Measurements from ENCODE around the gene MT1A. TPM values are rescaled to one million over a fixed set of nuclear protein-coding genes. Genes with fewer than 3 reads are reported as not detected.

MT1A gene
- total and polyA plus RNA-seq, 2 of the 8 experiments (the other 6 are each of a cell fraction or from before 2014, with no cell fraction given) = not detected

DNA sequence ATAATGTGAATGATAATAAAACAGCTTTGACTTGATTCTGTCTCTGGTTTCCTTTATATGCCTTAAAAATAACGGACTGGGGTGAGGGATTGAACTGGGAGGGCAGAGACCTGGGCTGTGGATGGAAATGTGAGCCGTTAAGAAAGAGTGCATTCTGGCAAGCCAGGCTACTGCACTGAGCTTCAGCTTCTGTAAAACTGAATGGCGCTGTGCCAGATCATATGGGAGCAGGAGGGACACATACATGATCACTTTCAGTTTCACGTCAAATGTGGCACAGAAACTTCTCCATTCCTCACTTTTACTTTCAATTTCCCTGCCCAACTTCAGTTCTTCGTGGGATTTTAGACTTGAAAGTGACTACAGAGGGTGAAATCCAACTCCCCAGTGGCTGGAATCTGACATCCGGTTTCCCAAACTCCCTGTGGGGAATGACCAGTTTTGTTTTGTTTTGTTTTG, 29.0 kb upstream of the MT1A start:
- TF ChIP-seq RNF2 (IDR thresholded peaks at IDR 0.05; ENCODE audit: borderline replicate concordance, low read depth, low read length, missing control alignments, poor library complexity, severe bottlenecking) = peak; percentile 36
- TF ChIP-seq RXRA (IDR thresholded peaks at IDR 0.05; ENCODE audit: insufficient read depth, low read depth, low read length) = no peak
- 0 out of 2 replicates have a peak, but pooled peaks have one; percentile 42 for TF ChIP-seq CBX8 (IDR thresholded peaks at IDR 0.05; ENCODE audit: borderline replicate concordance, low read depth, low read length)
- peak; percentile 14; the same call in 1 of the 2 replicates for TF ChIP-seq SUZ12 (IDR thresholded peaks at IDR 0.05; ENCODE audit: low read length)
- TF ChIP-seq EZH2 (IDR thresholded peaks at IDR 0.05; ENCODE audit: low read depth, low read length, severe bottlenecking) = peak; percentile 37
- TF ChIP-seq CBX5 (IDR thresholded peaks at IDR 0.05; ENCODE audit: low read depth, low read length) = no peak
- H4K91ac ChIP-seq (replicated peaks; ENCODE audit: insufficient read length, low read length) = no peak overlapping the region
- POLR2A ChIA-PET (ENCODE audit: partially characterized antibody) = interaction anchor here (1.2 to 8.0 kb wide), 3 partner anchors 12 to 59 kb away, joined by 3 to 66 read pairs (median 4); partner anchors contain the start of gene MT1E
- DNase-seq (ENCODE audit: low read depth in 1 of 2, low spot score in 2 of 2) (no peak), FAIRE-seq (no peak)
- H3K36me3 ChIP-seq (ENCODE audit: control insufficient read depth in 2 of 4, insufficient read depth in 4 of 4, low read length in 3 of 4) = no peaks in the 10 kb centered on the region
- H3K18ac ChIP-seq (ENCODE audit: extremely low read depth, low read length) = no peak overlapping the region
- no peak overlapping the region for H2BK20ac ChIP-seq (ENCODE audit: low read length)
- H4K5ac ChIP-seq (ENCODE audit: insufficient read length, low read depth, low read length) = no peak overlapping the region
- H2AK5ac ChIP-seq (ENCODE audit: low read depth, low read length) = no peak overlapping the region
- H3K27me3 ChIP-seq (replicated peaks in 1 of 4; ENCODE audit: control insufficient read depth in 3 of 4, extremely low read depth in 1 of 4, insufficient read depth in 3 of 4, low read length in 3 of 4) = peaks cover 27 to 65% (median 53%) of the 10 kb centered on the region in 4 experiments
- no peaks in the 10 kb centered on the region for H3K79me2 ChIP-seq (ENCODE audit: control insufficient read depth in 1 of 2, insufficient read depth in 2 of 2, low read length in 2 of 2)
- peaks cover 7 to 21% (median 10%) of the 10 kb centered on the region in 4 experiments for H3K4me1 ChIP-seq (replicated peaks in 1 of 4; ENCODE audit: control insufficient read depth in 3 of 4, insufficient read depth in 4 of 4, low read length in 3 of 4)
- H4K8ac ChIP-seq (ENCODE audit: extremely low read depth, insufficient read depth, low read length) = no peak overlapping the region
- no peak overlapping the region for H2BK12ac ChIP-seq (ENCODE audit: low read depth, low read length)
- 11% methylated on average over 6 of the region's 6 CpGs; no CpG with 5 or more reads in 1 of the 2 experiments for WGBS, 2 experiments (ENCODE audit: extremely low coverage in 1 of 2, insufficient coverage in 1 of 2, insufficient read length in 1 of 2, insufficient replicate concordance in 2 of 2, low coverage in 1 of 2, low lambda C conversion rate in 2 of 2, missing lambda C conversion rate in 1 of 2)
- no peak overlapping the region for H2BK15ac ChIP-seq (ENCODE audit: low read length)
- H2BK5ac ChIP-seq (ENCODE audit: low read depth, low read length) = no peak overlapping the region
- H3K23me2 ChIP-seq (ENCODE audit: low read depth, low read length) = peaks cover 11% of the 10 kb centered on the region; the same call in 1 of the 2 replicates
- peaks cover 0 to 2% of the 10 kb centered on the region in 2 experiments for H4K20me1 ChIP-seq (replicated peaks in 1 of 2; ENCODE audit: control insufficient read depth in 1 of 2, insufficient read depth in 2 of 2, low read length in 2 of 2)
- CTCF ChIA-PET (ENCODE audit: partially characterized antibody) = interaction anchor here (0.6 to 9.2 kb wide), 3 partner anchors 15 to 93 kb away, joined by 3 to 85 read pairs (median 5); partner anchors contain the start of gene MT1E
- H3K79me1 ChIP-seq (ENCODE audit: low read depth, low read length) = no peaks in the 10 kb centered on the region
- H2AFZ ChIP-seq (ENCODE audit: low read length) = no peak overlapping the region
- H3K4ac ChIP-seq (replicated peaks; ENCODE audit: insufficient read length, low read depth, low read length) = no peak overlapping the region
- H3K4me3 ChIP-seq (ENCODE audit: extremely low read depth in 1 of 4, insufficient read depth in 2 of 4, low read depth in 3 of 4, low read length in 4 of 4) = peak overlapping the region in 1 of 4 experiments; percentile 62; a peak in 2 of 8 replicates
- no peak overlapping the region for H3K14ac ChIP-seq (ENCODE audit: insufficient read length)
- H3K56ac ChIP-seq (replicated peaks; ENCODE audit: insufficient read length, low read depth, low read length) = no peak overlapping the region
- no peak overlapping the region for H3K9ac ChIP-seq (replicated peaks in 1 of 4; ENCODE audit: extremely low read depth in 1 of 4, low read depth in 3 of 4, low read length in 3 of 4)
- no peaks in the 10 kb centered on the region for H3K9me3 ChIP-seq (ENCODE audit: insufficient read depth in 2 of 2, low read depth in 1 of 2, low read length in 1 of 2)
- H3K23ac ChIP-seq (ENCODE audit: insufficient read length) = no peak overlapping the region
- H3K4me2 ChIP-seq (ENCODE audit: insufficient read depth in 1 of 2, low read depth in 2 of 2, low read length in 2 of 2) = peak overlapping the region; percentile 70 to 77; a peak in 3 of 4 replicates
- H3K27ac ChIP-seq (ENCODE audit: low read depth, low read length) = no peak overlapping the region
- no peak overlapping the region for H2BK120ac ChIP-seq (replicated peaks; ENCODE audit: low read depth, low read length)

All from H1 (cell line).